HepG2 (cell line): ENCODE measurements around the gene SERPINE3. TPM values are rescaled to one million over a fixed set of nuclear protein-coding genes. Genes with fewer than 3 reads are reported as not detected.

Experiments
- ATAC-seq: fragments of 200-7000 bp; cut with Tn5 transposase; 3 replicates; pipeline ENCODE4 v1.9.1; 2020; ENCODE audit warnings: mild to moderate bottlenecking, moderate library complexity
- BruUV-seq: library from RNA; stranded (reverse); fragments of 400-500 nt; replicated peaks from 2 replicates; lab custom pipeline; 2021; lab: Mats Ljungman, UMichigan
- CTCF ChIA-PET: fragments of 300-600 bp; formaldehyde crosslinking; extraction: SDS; loops from one replicate; lab custom pipeline; 2021; ENCODE audit warnings: low total read pairs, inconsistent platforms, low intra/inter-chr PET ratio; lab: Yijun Ruan, JAX
- POLR2A ChIA-PET: fragments of 350-600 bp; sonication (Branson Sonifier 250); formaldehyde crosslinking; loops from one replicate; lab custom pipeline; 2020; ENCODE audit warnings: antibody characterized with exemption, inconsistent platforms; lab: Yijun Ruan, JAX
- DNase-seq: peaks from one replicate; pipeline ENCODE4 v3.0.0-alpha.2; 2015; ENCODE audit warnings: low spot score
- FAIRE-seq: peaks from 3 replicates; lab custom pipeline; 2011; peaks lifted over from hg19 to GRCh38; lab: Jason Lieb, UNC
- H2AFZ ChIP-seq: one replicate; pipeline ENCODE4 v1.6.1; 2011; ENCODE audit warnings: low read length, inconsistent platforms
- H3K27ac ChIP-seq: fragments of 300-600 bp; 3 replicates; pipeline ENCODE4 v1.8.0; 2011; ENCODE audit warnings: mixed run types, mild to moderate bottlenecking, mixed read lengths, low read length, inconsistent platforms; ENCODE audit not compliant: insufficient read depth; ENCODE audit errors: extremely low read length
- H3K27me3 ChIP-seq, 2 experiments: fragments of 200-600 bp in 1 of 2; 2 replicates in 1 of 2; 3 replicates in 1 of 2; pipeline versions ENCODE4 v1.6.0 to v1.8.0; 2011; ENCODE audit warnings: low read length in 2 of 2, mild to moderate bottlenecking in 2 of 2, moderate library complexity in 2 of 2, inconsistent platforms in 1 of 2; ENCODE audit not compliant: insufficient read depth in 2 of 2, control insufficient read depth in 1 of 2
- H3K36me3 ChIP-seq, 2 experiments: fragments of 200-600 bp in 1 of 2; replicated peaks in 1 of 2; 2 replicates in 1 of 2; 3 replicates in 1 of 2; pipeline versions ENCODE4 v1.5.1 to v1.8.0; 2011; ENCODE audit warnings: low read length in 2 of 2, inconsistent platforms in 1 of 2; ENCODE audit not compliant: insufficient read depth in 2 of 2, control insufficient read depth in 1 of 2
- H3K4me1 ChIP-seq: 2 replicates; pipeline ENCODE4 v1.5.1; 2012; ENCODE audit warnings: low read length, inconsistent platforms; ENCODE audit not compliant: insufficient read depth
- H3K4me2 ChIP-seq: 2 replicates; pipeline ENCODE4 v1.6.0; 2011; ENCODE audit warnings: low read depth, low read length, inconsistent platforms
- H3K4me3 ChIP-seq, 3 experiments: fragments of 200-600 bp in 1 of 3; sonication (generic), shearing (Covaris generic) in 1 of 3; replicated peaks in 1 of 3; 2 replicates each; pipeline ENCODE4 v1.5.1; 2011 to 2016; ENCODE audit warnings: low read length in 3 of 3, inconsistent platforms in 2 of 3, low read depth in 2 of 3, mild to moderate bottlenecking in 2 of 3, control low read depth in 1 of 3, mixed read lengths in 1 of 3; ENCODE audit not compliant: insufficient read depth in 1 of 3
- H3K79me2 ChIP-seq: one replicate; pipeline ENCODE4 v1.6.1; 2011; ENCODE audit warnings: low read length, inconsistent platforms; ENCODE audit not compliant: insufficient read depth
- H3K9ac ChIP-seq: 2 replicates; pipeline ENCODE4 v1.6.0; 2011; ENCODE audit warnings: mild to moderate bottlenecking, low read depth, low read length, inconsistent platforms; ENCODE audit not compliant: insufficient read depth
- H3K9me3 ChIP-seq: 2 replicates; pipeline ENCODE4 v1.5.1; 2012; ENCODE audit warnings: mild to moderate bottlenecking, low read length
- H4K20me1 ChIP-seq: 2 replicates; pipeline ENCODE4 v1.6.0; 2011; ENCODE audit warnings: inconsistent platforms, mild to moderate bottlenecking, low read length, moderate library complexity; ENCODE audit not compliant: insufficient read depth
- MAFF ChIP-seq: IDR thresholded peaks from 2 replicates; pipeline ENCODE4 v1.6.1; 2011; ENCODE audit warnings: low read depth, low read length, improper control_type of control experiment
- MEF2D ChIP-seq: sonication (generic); formaldehyde crosslinking; IDR thresholded peaks from 2 replicates; pipeline ENCODE4 v1.5.1; 2020; ENCODE audit warnings: mild to moderate bottlenecking, missing genetic modification reagents
- THAP11 ChIP-seq: IDR thresholded peaks from 2 replicates; pipeline ENCODE4 v1.6.1; 2016; ENCODE audit warnings: missing biosample characterization, missing genetic modification reagents
- ZBTB38 ChIP-seq: sonication (generic); formaldehyde crosslinking; IDR thresholded peaks from 2 replicates; pipeline ENCODE4 v1.5.1; 2020; ENCODE audit warnings: mild to moderate bottlenecking, missing genetic modification reagents
- ZFP37 ChIP-seq: sonication (generic); formaldehyde crosslinking; IDR thresholded peaks from 2 replicates; pipeline ENCODE4 v1.4.0; 2020; ENCODE audit warnings: missing genetic modification reagents, borderline replicate concordance
- ZNF143 ChIP-seq: sonication (generic); formaldehyde crosslinking; IDR thresholded peaks from 2 replicates; pipeline ENCODE4 v1.4.0; 2020; ENCODE audit warnings: missing genetic modification reagents
- ZNF362 ChIP-seq: sonication (generic); formaldehyde crosslinking; IDR thresholded peaks from 2 replicates; pipeline ENCODE4 v1.4.0; 2020; ENCODE audit warnings: missing genetic modification reagents, mild to moderate bottlenecking, borderline replicate concordance
- WGBS: methylation state at CpG from one replicate; pipeline ENCODE4 v1.1.6; 2017; ENCODE audit warnings: low lambda C conversion rate; 5-methylcytosine and 5-hydroxymethylcytosine counted together
- in situ Hi-C: cut with HindIII; loops from 2 replicates; pipeline ENCODE4 v1.10.0; 2017; ENCODE audit warnings: low pct_unique_long_range_greater_than_20kb; ENCODE audit not compliant: extremely low pct_ligation_motif_present
- intact Hi-C: fragments of 100-400 bp; cut with micrococcal nuclease; formaldehyde crosslinking; loops from one replicate; pipeline ENCODE4 v1.10.0; 2022; ENCODE audit not compliant: unreplicated experiment
- polyA plus RNA-seq, 8 experiments: library from polyadenylated mRNA; depleted of rRNA in 3 of 8; stranded (reverse) in 7 of 8; unstranded in 1 of 8; fragments of >200 nt; fragmentation: Illumina TruSeq in 4 of 8; extraction: Trizol in 4 of 8; gene quantifications; 2 replicates each; pipeline versions ENCODE4 v1.2.1 to v1.2.3, GENCODE V29; 2011 to 2016; ENCODE audit warnings: low read depth in 4 of 8, missing spikeins in 1 of 8, mixed read lengths in 1 of 8; ENCODE audit not compliant: insufficient read depth in 1 of 8
- total RNA-seq, 5 experiments: library from RNA; depleted of rRNA; stranded (reverse); fragments of >200 nt; fragmentation: Illumina TruSeq; extraction: Trizol; gene quantifications; 2 replicates each; pipeline ENCODE4 v1.2.3, GENCODE V29; 2016; ENCODE audit warnings: low read depth in 1 of 5
- TF ChIP-seq, protein P1 (sequence below): sonication (generic); formaldehyde crosslinking; IDR thresholded peaks from 2 replicates; pipeline ENCODE4 v1.5.0; 2020; ENCODE audit warnings: mild to moderate bottlenecking, missing genetic modification reagents, moderate library complexity

SERPINE3 gene
- total and polyA plus RNA-seq, 2 of the 13 experiments (the other 11 are each of a cell fraction or from before 2014, with no cell fraction given), result not detected

DNA sequence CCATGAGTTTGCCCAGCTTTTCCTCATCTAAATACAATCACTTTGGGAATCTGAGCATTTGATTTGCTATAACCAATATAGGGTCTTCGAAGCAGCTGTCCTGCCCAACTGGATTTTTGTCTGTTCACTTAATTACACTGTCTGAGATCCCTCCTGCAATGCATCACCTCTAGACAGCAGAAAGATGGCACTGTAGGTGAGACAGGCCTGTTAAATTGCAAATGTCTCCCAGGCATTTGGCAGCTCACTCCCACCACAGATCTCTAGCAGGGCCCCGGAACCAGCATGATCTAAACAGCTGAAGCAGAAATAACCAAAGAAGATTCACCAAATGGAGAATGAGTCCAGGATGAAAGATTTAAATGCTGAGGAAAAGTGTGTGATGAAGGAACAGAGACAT is 41.9 kb upstream of the SERPINE3 start:
- CTCF ChIA-PET, result no interaction called here
- H3K27ac ChIP-seq, result no peak overlapping the region
- no peaks in the 10 kb centered on the region for H4K20me1 ChIP-seq
- no peaks in the 10 kb centered on the region for H3K79me2 ChIP-seq
- in situ Hi-C loops, result no loop called here
- peaks cover 0 to 23% of the 10 kb centered on the region in 2 experiments; a peak in 3 of 5 replicates for H3K27me3 ChIP-seq
- H2AFZ ChIP-seq, result no peak overlapping the region
- H3K9ac ChIP-seq, result no peak overlapping the region
- TF ChIP-seq, protein P1, sequence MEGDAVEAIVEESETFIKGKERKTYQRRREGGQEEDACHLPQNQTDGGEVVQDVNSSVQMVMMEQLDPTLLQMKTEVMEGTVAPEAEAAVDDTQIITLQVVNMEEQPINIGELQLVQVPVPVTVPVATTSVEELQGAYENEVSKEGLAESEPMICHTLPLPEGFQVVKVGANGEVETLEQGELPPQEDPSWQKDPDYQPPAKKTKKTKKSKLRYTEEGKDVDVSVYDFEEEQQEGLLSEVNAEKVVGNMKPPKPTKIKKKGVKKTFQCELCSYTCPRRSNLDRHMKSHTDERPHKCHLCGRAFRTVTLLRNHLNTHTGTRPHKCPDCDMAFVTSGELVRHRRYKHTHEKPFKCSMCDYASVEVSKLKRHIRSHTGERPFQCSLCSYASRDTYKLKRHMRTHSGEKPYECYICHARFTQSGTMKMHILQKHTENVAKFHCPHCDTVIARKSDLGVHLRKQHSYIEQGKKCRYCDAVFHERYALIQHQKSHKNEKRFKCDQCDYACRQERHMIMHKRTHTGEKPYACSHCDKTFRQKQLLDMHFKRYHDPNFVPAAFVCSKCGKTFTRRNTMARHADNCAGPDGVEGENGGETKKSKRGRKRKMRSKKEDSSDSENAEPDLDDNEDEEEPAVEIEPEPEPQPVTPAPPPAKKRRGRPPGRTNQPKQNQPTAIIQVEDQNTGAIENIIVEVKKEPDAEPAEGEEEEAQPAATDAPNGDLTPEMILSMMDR (CRISPR knock-in tag), result 0 out of 2 replicates have a peak, but pooled peaks have one; percentile 9
- TF ChIP-seq MAFF, result no peak
- ATAC-seq (peak; percentile 60; the same call in 1 of the 3 replicates), FAIRE-seq (no peak), DNase-seq (no peak)
- H3K9me3 ChIP-seq, result no peaks in the 10 kb centered on the region
- BruUV-seq, result no TSS peak
- POLR2A ChIA-PET, result no interaction called here
- no peaks in the 10 kb centered on the region for H3K36me3 ChIP-seq
- no peak overlapping the region for H3K4me3 ChIP-seq
- no peak overlapping the region for H3K4me2 ChIP-seq
- peaks cover 9% of the 10 kb centered on the region for H3K4me1 ChIP-seq
- intact Hi-C loops, result no loop called here
- WGBS, result 22% methylated on average over 2 of the region's 2 CpGs

- Histone ChIP-seq H3K27ac (no peak overlapping the region), H3K4me1 (no peaks in the 10 kb centered on the region), H3K4me2 (no peak overlapping the region), H3K36me3 (no peaks in the 10 kb centered on the region), H4K20me1 (no peaks in the 10 kb centered on the region), H2AFZ (no peak overlapping the region), H3K9me3 (no peaks in the 10 kb centered on the region), H3K4me3 (no peak overlapping the region), H3K79me2 (no peaks in the 10 kb centered on the region), H3K9ac (no peak overlapping the region), H3K27me3 (peaks cover 0 to 24% of the 10 kb centered on the region in 2 experiments; a peak in 2 of 5 replicates)
- no peak for FAIRE-seq
- WGBS, result 52% methylated on average over 1 of the region's 1 CpG
- no peak for TF ChIP-seq ZNF362 (CRISPR knock-in tag)
- no peak for TF ChIP-seq MEF2D (CRISPR knock-in tag)
- TF ChIP-seq ZFP37 (CRISPR knock-in tag), result no peak
- no peak for TF ChIP-seq ZBTB38 (CRISPR knock-in tag)
- TF ChIP-seq ZNF143 (CRISPR knock-in tag), result peak; percentile 62; the same call in 1 of the 2 replicates
- peak; percentile 91 for TF ChIP-seq THAP11 (CRISPR knock-in tag)
- in situ Hi-C loops, result no loop called here
- no peak for DNase-seq
- ChIA-PET POLR2A (no interaction called here), CTCF (no interaction called here)
- no TSS peak for BruUV-seq
- intact Hi-C loops, result no loop called here
- ATAC-seq, result no peak
These were observed 40.7 kb upstream of the SERPINE3 start for GRCh38 chr13:51298812-51299211.
